ENCODE measurements around the gene CCDC134.

- TF ChIP-seq POLR2A (IDR thresholded peaks at IDR 0.05; ENCODE audit: low read depth): no peak
- TF ChIP-seq CTCF (IDR thresholded peaks at IDR 0.05): no peak
- TF ChIP-seq EP300 (IDR thresholded peaks at IDR 0.05): no peak
These were observed 28.0 kb downstream of the CCDC134 start for GRCh38 chr22:41828516-41828915.

All from esophagus muscularis mucosa (tissue), 4 donors.